ENCODE measurements around the gene RYR1.
"Not testable (repeated sequence)": the region's sequence is repeated elsewhere in the genome, so short reads cannot be mapped to it uniquely, and the experiment has no call there.

RYR1 gene

GRCh38 chr19:38420935-38421334, 12.6 kb upstream of the RYR1 start:
- no peak for DNase-seq (ENCODE audit: low read depth)
- TF ChIP-seq, protein P1, sequence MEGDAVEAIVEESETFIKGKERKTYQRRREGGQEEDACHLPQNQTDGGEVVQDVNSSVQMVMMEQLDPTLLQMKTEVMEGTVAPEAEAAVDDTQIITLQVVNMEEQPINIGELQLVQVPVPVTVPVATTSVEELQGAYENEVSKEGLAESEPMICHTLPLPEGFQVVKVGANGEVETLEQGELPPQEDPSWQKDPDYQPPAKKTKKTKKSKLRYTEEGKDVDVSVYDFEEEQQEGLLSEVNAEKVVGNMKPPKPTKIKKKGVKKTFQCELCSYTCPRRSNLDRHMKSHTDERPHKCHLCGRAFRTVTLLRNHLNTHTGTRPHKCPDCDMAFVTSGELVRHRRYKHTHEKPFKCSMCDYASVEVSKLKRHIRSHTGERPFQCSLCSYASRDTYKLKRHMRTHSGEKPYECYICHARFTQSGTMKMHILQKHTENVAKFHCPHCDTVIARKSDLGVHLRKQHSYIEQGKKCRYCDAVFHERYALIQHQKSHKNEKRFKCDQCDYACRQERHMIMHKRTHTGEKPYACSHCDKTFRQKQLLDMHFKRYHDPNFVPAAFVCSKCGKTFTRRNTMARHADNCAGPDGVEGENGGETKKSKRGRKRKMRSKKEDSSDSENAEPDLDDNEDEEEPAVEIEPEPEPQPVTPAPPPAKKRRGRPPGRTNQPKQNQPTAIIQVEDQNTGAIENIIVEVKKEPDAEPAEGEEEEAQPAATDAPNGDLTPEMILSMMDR (conservative IDR thresholded peaks at IDR 0.05; ENCODE audit: low read depth, low read length) = no peak
- no peak overlapping the region for H3K4me3 ChIP-seq (ENCODE audit: low read depth, low read length)

- TF ChIP-seq, protein P1 (conservative IDR thresholded peaks at IDR 0.05; ENCODE audit: low read depth, low read length) = no peak
- DNase-seq (ENCODE audit: low read depth) = no peak
- no peak overlapping the region for H3K4me3 ChIP-seq (ENCODE audit: low read depth, low read length)
These were observed 11.6 kb upstream of the RYR1 start for GRCh38 chr19:38421856-38422255.

GRCh38 chr19:38422438-38422837, 11.1 kb upstream of the RYR1 start:
- DNase-seq (ENCODE audit: low read depth) = no peak
- TF ChIP-seq, protein P1 (conservative IDR thresholded peaks at IDR 0.05; ENCODE audit: low read depth, low read length) = no peak
- no peak overlapping the region for H3K4me3 ChIP-seq (ENCODE audit: low read depth, low read length)

DNA sequence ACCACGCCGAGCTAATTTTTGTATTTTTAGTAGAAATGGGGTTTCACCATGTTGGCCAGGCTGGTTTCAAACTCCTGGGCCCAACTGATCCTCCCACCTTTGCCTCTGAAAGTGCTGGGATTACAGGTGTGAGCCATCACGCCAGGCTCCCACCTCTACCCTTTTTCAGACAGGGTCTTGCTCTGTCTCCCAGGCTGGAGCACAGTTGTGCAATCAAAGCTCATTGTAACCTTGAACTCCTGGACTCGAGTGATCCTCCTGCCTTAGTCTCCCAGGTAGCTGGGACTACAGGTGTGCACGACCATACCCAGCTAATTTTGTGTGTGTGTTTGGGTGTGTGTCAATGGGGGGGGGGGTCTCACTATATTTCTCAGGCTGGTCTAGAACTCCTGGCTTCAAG, 9.2 kb upstream of the RYR1 start:
- TF ChIP-seq, protein P1 (conservative IDR thresholded peaks at IDR 0.05; ENCODE audit: low read depth, low read length) = no peak
- H3K4me3 ChIP-seq (ENCODE audit: low read depth, low read length) = no peak overlapping the region
- DNase-seq (ENCODE audit: low read depth) = no peak

DNA sequence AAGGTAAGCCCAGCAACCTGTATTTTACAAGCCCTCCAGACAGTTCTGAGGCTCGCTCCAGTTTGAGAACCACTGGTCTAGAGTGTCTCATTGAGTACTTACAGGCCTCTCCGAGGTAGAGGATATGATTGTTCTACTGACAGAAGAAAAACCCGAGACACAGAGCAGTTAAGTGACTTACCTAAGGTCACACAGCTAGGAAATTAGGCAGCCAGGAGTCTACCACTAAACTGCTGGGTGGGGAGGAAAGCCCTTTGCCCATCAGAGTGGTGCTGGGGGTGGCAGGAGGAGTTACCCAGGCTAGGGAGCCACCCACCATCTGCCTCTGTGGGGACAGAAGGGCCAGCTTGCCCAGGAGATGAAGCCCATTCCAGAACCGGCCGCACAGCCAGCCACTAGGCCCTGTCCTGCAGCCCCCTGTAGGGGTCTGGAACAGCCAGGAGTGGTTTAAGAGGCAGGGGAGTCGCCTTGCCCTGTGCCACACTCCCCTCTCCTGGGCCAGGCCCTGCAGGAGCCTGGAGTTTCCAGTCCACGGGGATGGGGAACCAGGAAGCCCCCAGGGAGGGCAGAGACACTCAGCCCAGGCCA, 8.2 kb upstream of the RYR1 start:
- H3K4me3 ChIP-seq (ENCODE audit: low read depth, low read length) = no peak overlapping the region
- TF ChIP-seq, protein P1 (conservative IDR thresholded peaks at IDR 0.05; ENCODE audit: low read depth, low read length) = no peak
- no peak for DNase-seq (ENCODE audit: low read depth)

DNA sequence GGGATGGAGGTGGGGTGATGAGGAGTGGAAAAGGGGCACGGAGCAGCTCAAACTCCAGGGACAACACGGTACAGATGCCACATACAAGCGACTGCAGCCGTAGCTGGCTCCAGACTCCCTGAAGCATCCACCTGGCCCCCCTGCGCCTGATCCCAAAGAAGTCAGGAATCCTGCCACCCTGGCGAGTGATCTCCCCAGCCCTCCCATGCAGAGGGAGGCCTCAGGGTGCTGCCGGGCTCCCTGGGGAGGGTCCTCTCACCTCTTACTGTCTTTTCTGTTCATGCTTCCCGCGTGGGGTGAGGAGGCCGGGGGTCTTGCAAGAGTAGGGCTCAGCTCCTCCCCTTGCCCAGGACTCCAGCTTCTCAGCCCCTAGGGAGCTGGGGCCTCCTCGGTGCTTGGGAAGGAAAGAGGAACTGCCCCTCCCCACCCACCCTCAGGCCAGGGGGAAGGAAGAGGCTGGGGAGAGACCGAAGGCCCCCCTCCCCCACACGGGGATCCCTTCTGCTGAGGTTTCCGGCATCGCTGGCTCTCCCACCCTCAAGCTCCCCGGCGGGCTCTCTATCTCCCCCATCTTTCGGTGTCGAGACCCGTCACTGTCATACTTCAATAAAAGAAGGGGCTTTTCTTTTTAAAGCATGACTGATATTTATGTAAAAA, 7.6 kb upstream of the RYR1 start, which contains the start of gene RASGRP4:
TSS of gene RASGRP4 (minus strand) at position 410 of the 657 bp plus-strand sequence. CDS start at position 282, 128 bp downstream.
- TF ChIP-seq, protein P1 (conservative IDR thresholded peaks at IDR 0.05; ENCODE audit: low read depth, low read length) = no peak
- no peak for DNase-seq (ENCODE audit: low read depth)
- H3K4me3 ChIP-seq (ENCODE audit: low read depth, low read length) = no peak within 1 kb of the TSS

DNA sequence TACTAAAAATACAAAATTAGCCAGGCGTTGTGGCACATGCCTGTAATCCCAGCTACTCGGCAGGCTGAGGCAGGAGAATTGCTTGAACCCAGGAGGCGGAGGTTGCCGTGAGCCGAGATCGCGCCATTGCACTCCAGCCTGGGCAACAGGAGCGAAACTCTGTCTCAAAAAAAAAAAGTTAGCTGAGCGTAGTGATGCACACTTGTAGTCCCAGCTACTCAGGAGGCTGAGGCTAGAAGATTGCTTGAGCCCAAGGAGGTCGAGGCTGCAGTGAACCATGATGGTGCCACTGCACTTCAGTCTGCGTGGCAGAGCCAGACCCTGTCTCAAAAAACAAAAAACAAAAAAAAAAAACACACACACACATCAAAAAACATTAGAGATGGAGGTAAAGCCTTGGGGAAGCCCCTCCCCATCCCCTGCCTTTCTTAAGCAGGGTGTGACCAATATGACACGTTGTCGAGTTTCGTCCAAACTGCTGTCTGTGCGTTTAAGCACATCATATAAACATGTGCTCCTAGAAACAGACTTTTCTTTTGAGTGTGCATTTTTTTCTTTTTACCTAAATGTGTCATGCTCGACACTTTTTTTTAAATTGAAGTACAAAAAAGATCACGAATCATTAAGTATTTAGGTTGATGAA, 6.3 kb upstream of the RYR1 start:
- not testable (repeated sequence) for H3K4me3 ChIP-seq (ENCODE audit: low read depth, low read length); DNase-seq (ENCODE audit: low read depth)

Data from choroid plexus epithelial cell (primary cell).